NK-92 (cell line): ENCODE data around the gene PPP1R16B.

ENCODE experiments used
- DNase-seq: peaks from one replicate; lab custom pipeline; 2025; ENCODE audit not compliant: unreplicated experiment; lab: John Stamatoyannopoulos, UW

Gene PPP1R16B

DNA sequence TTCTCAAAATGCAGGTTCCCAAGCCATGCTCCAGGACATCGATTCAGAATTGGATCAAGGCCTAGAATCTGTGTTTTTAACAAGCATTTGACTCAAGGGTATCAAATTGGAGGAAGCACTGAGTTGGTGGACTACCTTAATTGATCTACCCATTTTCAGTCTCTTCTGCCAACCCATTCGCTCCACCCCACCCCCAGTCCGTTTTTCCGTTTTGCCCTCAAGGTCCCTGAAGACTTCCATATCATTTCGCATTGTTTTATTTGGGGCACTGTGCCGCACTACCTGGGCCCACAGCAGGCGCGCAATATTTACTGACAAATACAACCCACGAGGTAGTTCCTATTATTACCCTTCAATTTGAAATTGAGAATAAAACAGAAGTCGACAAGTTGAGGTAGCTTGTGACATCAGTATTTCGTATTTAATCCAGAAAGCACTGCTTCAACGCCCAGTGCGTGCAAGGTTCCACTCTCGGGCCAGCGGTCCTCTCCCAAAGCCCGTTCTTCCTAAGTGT is 156.1 kb downstream of the PPP1R16B start:
- DNase-seq = no peak

DNA sequence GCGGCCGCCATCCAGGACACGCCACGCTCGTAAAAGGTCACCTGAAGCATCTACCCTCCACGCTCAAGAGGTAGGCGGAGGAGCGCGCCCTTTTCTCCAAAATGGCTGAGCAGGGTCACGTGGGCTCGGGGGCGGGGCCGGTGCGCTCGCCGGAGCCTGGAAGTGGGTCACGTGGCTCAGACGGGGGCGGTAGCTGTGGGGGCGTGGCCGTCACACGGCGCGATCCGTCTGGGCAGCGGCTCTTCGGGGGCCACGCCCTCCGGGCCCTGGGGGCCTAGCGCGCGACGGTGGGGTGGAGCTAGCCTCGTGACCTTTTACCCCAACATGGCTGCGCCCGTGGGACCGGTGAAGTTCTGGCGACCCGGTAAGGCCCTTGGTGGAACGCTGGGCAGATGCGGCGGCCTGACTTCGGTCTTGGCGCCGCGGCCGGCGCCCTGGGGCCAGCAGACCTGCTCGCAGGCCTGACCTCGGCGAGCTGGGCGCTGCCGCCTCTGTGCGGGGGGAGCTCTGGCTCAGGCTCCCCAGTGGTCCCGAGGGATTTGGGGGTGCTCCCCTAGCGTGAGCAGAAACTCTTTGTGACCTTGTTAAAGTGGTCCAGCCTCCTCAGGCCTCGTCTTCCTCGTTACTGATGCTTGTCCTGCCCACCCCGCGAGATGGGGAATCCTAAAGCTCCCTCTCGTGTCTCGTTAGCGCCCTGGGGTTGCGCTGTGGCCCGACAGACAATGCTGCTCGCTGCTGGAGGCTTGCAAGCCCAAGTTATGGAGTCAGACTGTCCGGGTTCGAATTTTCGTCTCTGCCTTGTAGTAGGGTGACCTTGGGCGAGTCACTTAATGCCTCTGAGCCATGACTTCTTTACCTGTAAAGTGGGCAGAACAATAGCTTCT is 156.8 kb downstream of the PPP1R16B start, which contains the start of gene DHX35:
Gene DHX35, plus strand, starts transcription at position 301 of the 884 bp plus-strand sequence. Its CDS starts 24 bp downstream, at position 325.
- DNase-seq = peak; percentile 82

DNA sequence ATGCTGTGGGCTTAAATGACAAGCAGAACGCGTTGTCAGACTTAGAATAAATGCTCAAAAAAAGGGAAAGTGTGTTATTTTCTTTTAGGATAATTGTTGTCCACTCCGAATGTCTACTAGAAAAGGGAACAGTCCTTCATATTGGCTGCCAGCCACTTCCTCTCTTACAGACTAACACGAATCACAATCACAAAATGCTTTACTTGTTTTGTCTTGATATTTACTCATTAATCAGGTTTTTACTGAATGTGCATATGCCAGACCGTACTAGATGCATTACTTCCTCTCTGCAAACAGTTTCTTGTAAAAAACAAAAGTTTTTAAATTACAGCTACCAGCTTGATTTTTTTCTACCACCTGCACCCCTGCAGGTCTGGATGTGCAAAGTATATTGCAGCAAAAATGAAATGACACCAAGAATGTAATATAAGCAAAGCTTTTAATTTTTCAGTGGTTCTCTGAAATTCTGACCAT is 157.5 kb downstream of the PPP1R16B start:
- no peak for DNase-seq

DNA sequence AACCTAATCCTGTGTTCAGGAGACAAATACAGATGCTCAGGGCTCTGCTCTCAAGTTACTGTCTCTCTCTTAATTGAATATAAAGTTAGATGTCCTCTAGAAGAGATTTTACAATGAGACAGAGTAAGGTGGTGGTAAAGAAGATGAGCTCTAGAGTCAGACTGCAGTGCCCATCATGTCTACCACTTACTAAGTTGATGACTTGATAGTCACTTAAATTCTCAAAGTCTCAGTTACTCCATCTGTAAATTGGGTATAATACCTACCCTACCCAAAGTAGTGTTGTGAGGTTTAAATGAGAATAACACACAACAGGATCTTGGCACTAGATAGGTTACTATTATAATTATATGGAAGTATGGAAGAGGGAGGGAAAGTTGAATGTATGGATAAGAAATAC is 158.2 kb downstream of the PPP1R16B start:
- no peak for DNase-seq

DNA sequence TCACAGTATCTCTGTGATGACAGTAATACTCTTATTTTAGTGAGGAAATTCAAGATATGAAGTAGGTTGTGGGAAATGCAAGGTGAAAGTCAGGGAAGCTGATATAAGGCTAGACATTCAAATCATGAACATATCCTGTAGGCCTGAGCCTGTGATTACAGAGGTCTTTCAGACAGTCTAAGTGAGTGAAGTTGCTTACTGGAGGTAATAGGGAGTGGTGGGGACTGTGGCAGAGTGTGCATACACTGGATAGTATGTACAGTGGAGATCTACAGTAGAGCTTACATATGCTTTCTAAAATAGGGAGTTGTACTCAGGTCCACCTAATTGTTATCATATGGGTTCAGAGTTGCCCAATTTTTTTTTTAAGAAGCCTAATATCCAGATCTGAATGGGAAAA is 159.8 kb downstream of the PPP1R16B start:
- DNase-seq = no peak

DNA sequence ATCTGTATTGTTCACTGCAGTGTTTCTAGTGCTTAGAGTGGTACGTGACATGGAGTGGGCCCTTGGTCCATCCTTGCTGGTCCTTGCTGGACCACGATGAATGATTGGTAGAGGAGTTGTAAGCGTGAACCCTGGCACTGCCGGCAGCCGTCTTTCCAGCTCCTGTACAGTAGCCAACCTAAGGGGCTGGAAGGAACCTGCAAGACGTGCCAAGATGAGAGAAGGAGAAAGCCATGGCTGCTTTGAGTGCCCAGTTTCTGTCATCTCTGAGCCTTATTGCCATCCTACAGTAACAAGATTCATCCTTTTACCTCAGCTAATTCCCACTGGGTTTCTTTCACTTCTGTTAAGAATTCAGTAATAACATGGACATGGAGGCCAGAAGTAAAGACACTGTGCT is 162.6 kb downstream of the PPP1R16B start:
- no peak for DNase-seq

DNA sequence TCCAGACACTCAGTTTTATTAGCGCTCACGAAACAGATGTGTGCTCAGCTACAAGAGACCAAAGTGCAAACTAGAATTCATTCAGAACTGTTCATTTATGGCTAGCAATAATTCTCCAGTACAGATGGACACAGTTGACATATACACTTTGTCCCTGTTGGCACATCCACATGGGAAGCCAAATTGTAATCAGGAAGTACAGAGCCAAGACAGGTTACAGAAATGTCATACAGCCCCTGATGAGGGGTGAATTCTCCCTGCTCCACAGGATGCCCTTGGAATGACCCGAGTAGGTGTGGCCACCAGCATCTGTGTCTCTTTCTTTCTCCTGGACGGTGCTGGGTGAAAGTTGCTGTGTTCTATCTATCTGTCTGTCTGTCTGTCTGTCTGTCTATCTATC is 164.2 kb downstream of the PPP1R16B start:
- no peak for DNase-seq

DNA sequence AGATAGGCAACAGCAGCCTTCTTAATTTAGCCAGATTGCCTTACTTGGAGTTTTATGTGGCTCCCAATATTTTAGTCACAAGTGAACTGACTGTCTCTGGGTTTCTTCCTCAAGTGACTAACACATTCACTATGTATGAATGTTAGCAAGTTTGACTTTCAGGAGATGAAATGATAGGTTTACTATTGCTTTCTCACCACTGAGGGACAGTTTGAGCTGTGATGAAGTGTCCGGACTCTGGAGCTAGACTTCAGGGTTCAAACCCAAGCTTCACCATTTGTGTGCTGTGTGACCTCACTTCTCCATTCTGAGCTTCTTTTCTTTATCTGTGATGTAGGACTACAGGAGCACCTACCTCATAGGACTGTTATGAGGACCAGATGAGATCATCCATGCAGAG is 164.8 kb downstream of the PPP1R16B start:
- no peak for DNase-seq
